Measurements from ENCODE around the gene DGKD.

DNA sequence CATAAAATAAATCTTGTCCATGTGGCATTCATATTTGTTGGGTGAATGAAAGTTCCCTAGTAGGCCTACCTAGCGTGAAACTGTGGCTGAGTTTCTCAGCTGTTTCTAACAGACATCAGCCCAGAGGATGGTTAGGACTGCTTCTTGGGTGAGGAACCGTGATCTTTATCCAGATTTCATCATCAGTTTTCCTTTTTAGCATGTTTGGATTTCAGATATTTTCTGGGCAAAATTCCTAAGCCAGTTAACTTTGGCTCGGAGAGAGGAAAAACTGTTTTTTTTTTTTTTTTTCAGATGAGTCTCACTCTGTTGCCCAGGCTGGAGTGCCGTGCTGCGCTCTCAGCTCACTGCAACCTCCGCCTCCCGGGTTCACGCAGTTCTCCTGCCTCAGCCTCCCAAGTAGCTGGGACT is 53.5 kb downstream of the DGKD start:
- TF ChIP-seq POLR2A (IDR thresholded peaks at IDR 0.05): no peak
- TF ChIP-seq, protein P1, sequence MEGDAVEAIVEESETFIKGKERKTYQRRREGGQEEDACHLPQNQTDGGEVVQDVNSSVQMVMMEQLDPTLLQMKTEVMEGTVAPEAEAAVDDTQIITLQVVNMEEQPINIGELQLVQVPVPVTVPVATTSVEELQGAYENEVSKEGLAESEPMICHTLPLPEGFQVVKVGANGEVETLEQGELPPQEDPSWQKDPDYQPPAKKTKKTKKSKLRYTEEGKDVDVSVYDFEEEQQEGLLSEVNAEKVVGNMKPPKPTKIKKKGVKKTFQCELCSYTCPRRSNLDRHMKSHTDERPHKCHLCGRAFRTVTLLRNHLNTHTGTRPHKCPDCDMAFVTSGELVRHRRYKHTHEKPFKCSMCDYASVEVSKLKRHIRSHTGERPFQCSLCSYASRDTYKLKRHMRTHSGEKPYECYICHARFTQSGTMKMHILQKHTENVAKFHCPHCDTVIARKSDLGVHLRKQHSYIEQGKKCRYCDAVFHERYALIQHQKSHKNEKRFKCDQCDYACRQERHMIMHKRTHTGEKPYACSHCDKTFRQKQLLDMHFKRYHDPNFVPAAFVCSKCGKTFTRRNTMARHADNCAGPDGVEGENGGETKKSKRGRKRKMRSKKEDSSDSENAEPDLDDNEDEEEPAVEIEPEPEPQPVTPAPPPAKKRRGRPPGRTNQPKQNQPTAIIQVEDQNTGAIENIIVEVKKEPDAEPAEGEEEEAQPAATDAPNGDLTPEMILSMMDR (IDR thresholded peaks at IDR 0.05): no peak
